Endothelial cell of umbilical vein (primary cell): ENCODE results near the gene IYD. TPM values are rescaled to one million over a fixed set of nuclear protein-coding genes. Genes with fewer than 3 reads are reported as not detected.

ENCODE experiments used
- BruUV-seq: library from RNA; stranded (reverse); fragments of 400-500 nt; replicated peaks from 2 replicates; lab custom pipeline; 2021; lab: Mats Ljungman, UMichigan
- CTCF ChIA-PET: fragments of 300-600, 350-600 bp; sonication (Branson Sonifier 250); formaldehyde crosslinking; loops from one replicate; lab custom pipeline; 2021; ENCODE audit warnings: antibody characterized with exemption, inconsistent platforms; lab: Charles Lee
- POLR2A ChIA-PET: fragments of 300-600, 350-600 bp; sonication (Branson Sonifier 250); formaldehyde crosslinking; loops from one replicate; lab custom pipeline; 2021; ENCODE audit warnings: antibody characterized with exemption, inconsistent platforms; lab: Charles Lee
- DNase-seq: peaks from one replicate; pipeline ENCODE4 v3.0.0-alpha.2; 2011; ENCODE audit warnings: low read depth, low spot score
- FAIRE-seq: peaks from 2 replicates; lab custom pipeline; 2011; peaks lifted over from hg19 to GRCh38; lab: Jason Lieb, UNC
- H2AFZ ChIP-seq: 2 replicates; pipeline ENCODE4 v1.6.0; 2012; ENCODE audit warnings: low read depth, low read length, control low read depth, inconsistent platforms
- H3K27ac ChIP-seq: 2 replicates; pipeline ENCODE4 v1.5.1; 2011; ENCODE audit warnings: low read depth, mild to moderate bottlenecking, control low read depth, low read length, moderate library complexity; ENCODE audit not compliant: insufficient read depth
- H3K27me3 ChIP-seq, 2 experiments: 2 replicates each; pipeline versions ENCODE4 v1.6.0 to v1.6.1; 2011; ENCODE audit warnings: low read length in 2 of 2, mixed read lengths in 1 of 2; ENCODE audit not compliant: control insufficient read depth in 2 of 2, insufficient read depth in 2 of 2
- H3K36me3 ChIP-seq, 2 experiments: 2 replicates in 1 of 2; 3 replicates in 1 of 2; pipeline ENCODE4 v1.5.1; 2011; ENCODE audit warnings: low read length in 2 of 2, mild to moderate bottlenecking in 1 of 2, moderate library complexity in 1 of 2; ENCODE audit not compliant: control insufficient read depth in 2 of 2, insufficient read depth in 2 of 2; ENCODE audit errors: extremely low read depth in 1 of 2
- H3K4me1 ChIP-seq: 3 replicates; pipeline ENCODE4 v1.5.1; 2011; ENCODE audit warnings: mild to moderate bottlenecking, low read length; ENCODE audit not compliant: control insufficient read depth, insufficient read depth; ENCODE audit errors: extremely low read depth
- H3K4me2 ChIP-seq: 2 replicates; pipeline ENCODE4 v1.6.1; 2011; ENCODE audit warnings: low read length, control low read depth, mixed read lengths; ENCODE audit not compliant: insufficient read depth
- H3K4me3 ChIP-seq, 3 experiments: fragments of 200-600 bp in 1 of 3; sonication (generic), shearing (Covaris generic) in 1 of 3; replicated peaks in 1 of 3; 2 replicates each; pipeline ENCODE4 v1.5.1; 2011 to 2016; ENCODE audit warnings: control low read depth in 3 of 3, low read length in 3 of 3, mild to moderate bottlenecking in 2 of 3, inconsistent platforms in 1 of 3, low read depth in 1 of 3, moderate library complexity in 1 of 3; ENCODE audit not compliant: insufficient read depth in 1 of 3
- H3K79me2 ChIP-seq: 2 replicates; pipeline ENCODE4 v1.6.0; 2012; ENCODE audit warnings: low read length, inconsistent platforms; ENCODE audit not compliant: control insufficient read depth, insufficient read depth
- H3K9ac ChIP-seq: replicated peaks from 2 replicates; pipeline ENCODE3; 2011; ENCODE audit warnings: low read length, control low read depth; ENCODE audit not compliant: insufficient read depth; ENCODE audit errors: extremely low read depth
- H3K9me1 ChIP-seq: replicated peaks from 3 replicates; pipeline ENCODE4 v1.6.0; 2011; ENCODE audit warnings: mild to moderate bottlenecking, low read length; ENCODE audit not compliant: control insufficient read depth, insufficient read depth; ENCODE audit errors: extremely low read depth
- H3K9me3 ChIP-seq: replicated peaks from 2 replicates; pipeline ENCODE4 v1.5.1; 2012; ENCODE audit warnings: low read length, inconsistent platforms; ENCODE audit not compliant: control insufficient read depth, insufficient read depth
- H4K20me1 ChIP-seq: replicated peaks from 2 replicates; pipeline ENCODE3; 2011; ENCODE audit warnings: mild to moderate bottlenecking, low read length; ENCODE audit not compliant: control insufficient read depth, insufficient read depth; ENCODE audit errors: extremely low read depth
- EZH2 ChIP-seq: IDR thresholded peaks from 2 replicates; pipeline ENCODE4 v1.6.1; 2012; ENCODE audit warnings: borderline replicate concordance, low read depth, mild to moderate bottlenecking, moderate library complexity, low read length, inconsistent platforms; ENCODE audit not compliant: severe bottlenecking
- FOS ChIP-seq: IDR thresholded peaks from 2 replicates; pipeline ENCODE4 v1.6.1; 2011; ENCODE audit warnings: mild to moderate bottlenecking, low read length, moderate library complexity, borderline replicate concordance; ENCODE audit not compliant: insufficient read depth
- GATA2 ChIP-seq: IDR thresholded peaks from 2 replicates; pipeline ENCODE4 v1.7.0; 2011; ENCODE audit warnings: low read depth, mild to moderate bottlenecking, moderate library complexity, mixed read lengths, low read length; ENCODE audit not compliant: insufficient read length, insufficient read depth
- JUN ChIP-seq: IDR thresholded peaks from 2 replicates; pipeline ENCODE4 v1.6.1; 2011; ENCODE audit warnings: borderline replicate concordance, low read depth; ENCODE audit not compliant: insufficient read length, insufficient read depth
- MAX ChIP-seq: IDR thresholded peaks from 2 replicates; pipeline ENCODE4 v1.6.1; 2011; ENCODE audit not compliant: insufficient read depth, insufficient read length
- MYC ChIP-seq: IDR thresholded peaks from one replicate; pipeline ENCODE4 v1.6.1; 2011; ENCODE audit warnings: mild to moderate bottlenecking, low read depth, low read length
- POLR2A ChIP-seq: IDR thresholded peaks from 2 replicates; pipeline ENCODE4 v1.6.1; 2012; ENCODE audit warnings: low read depth, mild to moderate bottlenecking, control low read depth, low read length
- POLR2AphosphoS5 ChIP-seq: IDR thresholded peaks from 2 replicates; pipeline ENCODE4 v1.6.1; 2012; ENCODE audit warnings: low read depth, mild to moderate bottlenecking, control low read depth, low read length, moderate library complexity; ENCODE audit not compliant: insufficient read depth
- dilution Hi-C: fragments of 300-500 bp; cut with MboI; formaldehyde crosslinking; loops from one replicate; pipeline ENCODE4 v1.15.0; 2019; ENCODE audit warnings: low sequenced_read_pairs; ENCODE audit not compliant: extremely low pct_ligation_motif_present
- intact Hi-C: fragments of 100-400 bp; cut with micrococcal nuclease; formaldehyde crosslinking; loops from one replicate; pipeline ENCODE4 v1.10.0; 2022
- polyA plus RNA-seq, 4 experiments: library from polyadenylated mRNA; depleted of rRNA in 3 of 4; stranded (reverse) in 3 of 4; unstranded in 1 of 4; fragments of >200 nt; gene quantifications; 2 replicates each; pipeline versions ENCODE4 v1.2.1 to v1.2.3, GENCODE V29; 2011 to 2012; ENCODE audit warnings: missing spikeins in 1 of 4
- total RNA-seq: library from RNA; stranded (reverse); gene quantifications from 2 replicates; pipeline ENCODE4 v1.2.3, GENCODE V29; 2021
- TF ChIP-seq, protein P1 (sequence below), 2 donors: IDR thresholded peaks; 1 replicate in 1 of 2; 2 replicates in 1 of 2; pipeline ENCODE4 v1.5.1; 2011; ENCODE audit warnings: low read length in 2 of 2, mild to moderate bottlenecking in 2 of 2, moderate library complexity in 2 of 2, control low read depth in 1 of 2, inconsistent platforms in 1 of 2, low read depth in 1 of 2; ENCODE audit not compliant: insufficient read depth in 1 of 2; ENCODE audit errors: extremely low read depth in 1 of 2

Gene IYD
- total and polyA plus RNA-seq, 2 donors (not counting 3 experiments of a cell fraction or from before 2014, with no cell fraction given): not detected

GRCh38 chr6:150445486-150445885, 76.7 kb downstream of the IYD start:
- H4K20me1 ChIP-seq: no peaks in the 10 kb centered on the region
- H3K9ac ChIP-seq: no peak overlapping the region
- FAIRE-seq (no peak), DNase-seq (no peak)
- H3K27ac ChIP-seq: no peak overlapping the region
- intact Hi-C loops: no loop called here
- no peaks in the 10 kb centered on the region for H3K9me3 ChIP-seq
- peaks cover 0 to 14% of the 10 kb centered on the region in 2 experiments for H3K27me3 ChIP-seq
- H3K4me3 ChIP-seq: no peak overlapping the region
- no peaks in the 10 kb centered on the region for H3K9me1 ChIP-seq
- no peak for TF ChIP-seq JUN
- no peak for TF ChIP-seq GATA2
- no peak for TF ChIP-seq POLR2A
- TF ChIP-seq MAX: no peak
- no peak for TF ChIP-seq FOS
- no peak for TF ChIP-seq EZH2
- TF ChIP-seq, protein P1, sequence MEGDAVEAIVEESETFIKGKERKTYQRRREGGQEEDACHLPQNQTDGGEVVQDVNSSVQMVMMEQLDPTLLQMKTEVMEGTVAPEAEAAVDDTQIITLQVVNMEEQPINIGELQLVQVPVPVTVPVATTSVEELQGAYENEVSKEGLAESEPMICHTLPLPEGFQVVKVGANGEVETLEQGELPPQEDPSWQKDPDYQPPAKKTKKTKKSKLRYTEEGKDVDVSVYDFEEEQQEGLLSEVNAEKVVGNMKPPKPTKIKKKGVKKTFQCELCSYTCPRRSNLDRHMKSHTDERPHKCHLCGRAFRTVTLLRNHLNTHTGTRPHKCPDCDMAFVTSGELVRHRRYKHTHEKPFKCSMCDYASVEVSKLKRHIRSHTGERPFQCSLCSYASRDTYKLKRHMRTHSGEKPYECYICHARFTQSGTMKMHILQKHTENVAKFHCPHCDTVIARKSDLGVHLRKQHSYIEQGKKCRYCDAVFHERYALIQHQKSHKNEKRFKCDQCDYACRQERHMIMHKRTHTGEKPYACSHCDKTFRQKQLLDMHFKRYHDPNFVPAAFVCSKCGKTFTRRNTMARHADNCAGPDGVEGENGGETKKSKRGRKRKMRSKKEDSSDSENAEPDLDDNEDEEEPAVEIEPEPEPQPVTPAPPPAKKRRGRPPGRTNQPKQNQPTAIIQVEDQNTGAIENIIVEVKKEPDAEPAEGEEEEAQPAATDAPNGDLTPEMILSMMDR (IDR thresholded peaks at IDR 0.05; ENCODE audit: extremely low read depth in 1 of 2, insufficient read depth in 1 of 2, low read depth in 1 of 2, low read length in 2 of 2): no peak
- TF ChIP-seq POLR2AphosphoS5: no peak
- no peak for TF ChIP-seq MYC
- CTCF ChIA-PET: interaction anchor here (1.3 kb wide), 1 partner anchor 13 kb away, joined by 3 read pairs; no protein-coding TSS in a partner anchor
- POLR2A ChIA-PET: no interaction called here
- no peaks in the 10 kb centered on the region for H3K4me1 ChIP-seq
- no peaks in the 10 kb centered on the region for H3K79me2 ChIP-seq
- no peak overlapping the region for H3K4me2 ChIP-seq
- no TSS peak for BruUV-seq
- H3K36me3 ChIP-seq: no peaks in the 10 kb centered on the region
- dilution Hi-C loops: no loop called here
- H2AFZ ChIP-seq: no peak overlapping the region
